ENCODE data around the gene OR1D2. TPM values are rescaled to one million over a fixed set of nuclear protein-coding genes. Genes with fewer than 3 reads are reported as not detected.

The OR1D2 gene, protein sequence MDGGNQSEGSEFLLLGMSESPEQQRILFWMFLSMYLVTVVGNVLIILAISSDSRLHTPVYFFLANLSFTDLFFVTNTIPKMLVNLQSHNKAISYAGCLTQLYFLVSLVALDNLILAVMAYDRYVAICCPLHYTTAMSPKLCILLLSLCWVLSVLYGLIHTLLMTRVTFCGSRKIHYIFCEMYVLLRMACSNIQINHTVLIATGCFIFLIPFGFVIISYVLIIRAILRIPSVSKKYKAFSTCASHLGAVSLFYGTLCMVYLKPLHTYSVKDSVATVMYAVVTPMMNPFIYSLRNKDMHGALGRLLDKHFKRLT
- not detected in 2 replicates for total RNA-seq

GRCh38 chr17:3104322-3104721 is at the start of gene OR1D2:
OR1D2 (minus strand) TSS chr17:3104422; CDS start chr17:3092996, 11,426 bp downstream.

DNA sequence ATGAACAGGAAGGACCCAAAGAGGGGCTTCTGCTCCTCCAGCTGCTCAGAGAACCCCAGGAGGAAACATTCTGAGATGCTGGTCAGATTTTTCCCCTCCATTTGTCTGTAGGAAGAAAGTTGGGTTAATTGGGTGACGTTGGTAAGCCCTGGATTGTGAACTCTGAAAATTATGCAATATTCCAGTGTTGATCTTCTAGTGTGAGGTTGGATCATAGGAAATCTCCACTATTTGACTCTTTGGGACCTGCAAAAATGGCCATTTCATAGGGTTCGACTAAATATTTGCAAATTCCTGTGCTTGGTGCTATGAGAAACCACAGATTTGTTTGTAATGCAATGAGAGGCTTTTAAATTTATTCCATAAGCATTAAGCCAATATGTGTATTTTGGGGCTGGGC is 23.2 kb upstream of the OR1D2 start, which contains the start of gene OR1G1:
Gene OR1G1, minus strand, starts transcription at position 101 of the 400 bp plus-strand sequence. Its CDS starts 0 bp downstream, at position 101.

DNA sequence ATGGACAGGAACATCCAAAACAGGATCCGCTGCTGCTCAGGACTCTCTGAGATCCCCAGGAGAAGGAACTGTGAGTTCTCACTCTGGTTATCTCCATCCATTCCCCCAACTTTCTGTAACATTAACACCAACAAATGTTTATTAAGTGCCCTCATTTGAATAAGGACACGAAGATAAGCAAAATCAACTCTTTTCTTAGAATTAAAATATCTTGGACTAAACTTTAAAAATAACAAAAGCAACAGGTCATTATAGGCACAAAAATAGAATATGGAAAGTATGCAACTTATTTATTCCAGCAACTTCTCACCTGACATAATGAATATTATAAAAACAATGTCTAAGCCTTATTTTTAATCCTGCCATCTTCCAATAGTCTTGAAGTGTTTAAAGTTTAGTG is 40.7 kb downstream of the OR1D2 start, which contains the start of gene OR1D5:
Gene OR1D5, minus strand, starts transcription at position 101 of the 400 bp plus-strand sequence. Its CDS starts 0 bp downstream, at position 101.

Other genes starting within 250 kb of the OR1D2 start
- not detected in 2 replicates for gene OR1D5, start 40.8 kb downstream of the OR1D2 start, total RNA-seq
- gene OR1G1, start 23.1 kb upstream of the OR1D2 start, total RNA-seq, result not detected in 2 replicates
- gene OR1A2, start 93.1 kb upstream of the OR1D2 start, total RNA-seq, result not detected in 2 replicates
- not detected in 2 replicates for gene OR1A1, start 103.2 kb upstream of the OR1D2 start, total RNA-seq
- not detected in 2 replicates for gene OR3A1, start 193.9 kb upstream of the OR1D2 start, total RNA-seq

All from smooth muscle cell of the umbilical artery (primary cell).